HG02870 (cell line): Measurements from ENCODE around the gene RAD23B.
"Not testable (repeated sequence)": the region's sequence is repeated elsewhere in the genome, so short reads cannot be mapped to it uniquely, and the experiment has no call there.

ENCODE experiments used
- ATAC-seq: cut with Tn5 transposase; IDR thresholded peaks from one replicate; pipeline ENCODE4 v1.9.1; 2021; ENCODE audit warnings: mild to moderate bottlenecking, moderate library complexity; ENCODE audit not compliant: unreplicated experiment

RAD23B gene

DNA sequence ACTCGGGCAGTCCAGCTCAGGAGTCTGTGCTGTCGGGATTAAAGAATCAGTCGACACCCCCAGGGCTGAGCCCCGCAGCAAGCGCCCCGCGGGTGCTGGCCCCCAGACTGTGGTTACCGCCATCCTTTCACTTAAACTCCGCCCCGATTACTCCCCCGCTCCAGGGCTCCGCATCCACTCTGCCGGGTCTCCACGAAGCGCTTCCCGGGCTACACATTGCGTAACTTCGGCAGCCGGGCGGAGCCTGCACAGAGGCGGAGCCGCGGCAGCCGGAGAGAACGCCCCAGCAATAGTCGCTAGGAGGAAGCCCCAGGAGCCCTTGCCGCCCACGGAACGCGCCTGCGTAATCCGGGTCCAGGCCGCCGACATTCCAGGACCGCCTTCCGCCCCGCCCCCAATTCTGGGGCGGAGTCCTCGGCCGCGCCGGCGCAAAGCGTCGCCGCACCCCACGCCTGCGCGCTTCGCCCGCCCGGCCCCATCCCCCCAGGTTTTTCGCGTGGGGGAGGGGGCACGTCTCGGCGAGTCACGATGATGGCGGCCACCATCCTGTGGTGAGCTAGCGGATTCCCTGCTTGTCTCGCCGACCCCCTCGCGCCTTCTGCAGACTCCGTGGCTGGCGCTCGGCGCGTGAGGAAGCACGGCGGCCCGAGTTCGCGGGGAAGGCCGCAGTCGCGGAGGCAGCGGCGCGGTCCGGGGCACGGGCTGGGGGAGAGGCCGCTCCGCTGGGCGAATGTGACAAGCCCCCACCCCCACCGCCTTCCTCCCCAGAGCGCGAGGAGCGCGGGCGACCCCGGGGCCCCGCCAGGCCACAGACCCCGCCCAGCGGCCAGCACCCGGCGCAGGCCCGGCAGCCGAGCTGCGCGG is at the start of gene RAD23B:
RAD23B (plus strand) TSS at position 521 of the 864 bp plus-strand sequence. CDS start 351 bp downstream, outside the sequence.
- peak; percentile 89 for ATAC-seq

DNA sequence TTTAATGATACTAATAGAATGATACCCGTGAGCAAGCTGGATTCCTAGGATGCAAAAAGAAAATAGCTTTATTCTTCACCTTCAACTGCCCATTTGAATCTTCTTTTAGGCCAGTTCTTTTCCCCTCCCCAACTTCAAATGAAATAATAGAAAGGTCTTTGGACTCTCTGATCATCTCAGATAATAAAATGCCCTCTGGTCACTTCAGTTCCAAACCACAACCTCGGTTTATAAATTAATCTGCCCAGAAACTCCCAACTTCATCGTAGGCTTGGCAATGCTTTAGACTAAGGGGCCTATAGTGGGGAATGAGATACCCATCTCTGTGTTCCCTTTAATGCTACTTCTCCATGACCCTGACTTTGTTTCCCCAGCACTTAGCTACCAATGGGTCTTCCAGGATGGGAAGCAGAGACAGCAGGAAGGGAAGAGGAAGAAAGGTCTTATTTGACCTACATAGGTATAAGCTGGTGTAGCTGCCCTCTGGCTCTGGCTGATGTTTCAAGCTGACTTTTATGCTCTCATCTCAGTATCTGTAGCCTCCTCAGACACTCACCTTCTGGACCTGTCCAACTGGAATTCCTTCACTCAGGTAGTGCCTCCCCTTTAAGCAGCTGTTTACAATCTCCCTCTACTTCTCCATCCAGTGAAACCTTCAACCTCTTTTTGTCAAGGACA is 47.2 kb upstream of the RAD23B start:
- no peak for ATAC-seq

DNA sequence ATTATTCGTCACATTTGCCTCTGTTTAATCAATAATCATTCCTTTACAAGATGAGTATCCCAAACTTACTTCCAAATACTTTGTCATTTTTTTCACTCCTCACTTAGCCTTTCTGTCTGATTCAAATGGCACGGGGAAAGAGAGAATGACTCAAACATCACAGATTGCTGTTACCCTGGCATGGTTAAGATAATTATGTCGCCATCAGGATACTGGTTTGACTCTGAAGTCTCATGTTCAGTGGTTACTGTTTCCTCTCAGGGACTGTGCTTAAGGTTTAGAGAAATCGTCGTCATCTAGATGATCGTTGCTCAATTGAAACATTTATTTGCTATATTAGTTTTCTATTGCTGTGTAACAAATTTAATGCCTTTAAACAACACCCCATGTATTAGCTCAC is 45.2 kb upstream of the RAD23B start:
- no peak for ATAC-seq

DNA sequence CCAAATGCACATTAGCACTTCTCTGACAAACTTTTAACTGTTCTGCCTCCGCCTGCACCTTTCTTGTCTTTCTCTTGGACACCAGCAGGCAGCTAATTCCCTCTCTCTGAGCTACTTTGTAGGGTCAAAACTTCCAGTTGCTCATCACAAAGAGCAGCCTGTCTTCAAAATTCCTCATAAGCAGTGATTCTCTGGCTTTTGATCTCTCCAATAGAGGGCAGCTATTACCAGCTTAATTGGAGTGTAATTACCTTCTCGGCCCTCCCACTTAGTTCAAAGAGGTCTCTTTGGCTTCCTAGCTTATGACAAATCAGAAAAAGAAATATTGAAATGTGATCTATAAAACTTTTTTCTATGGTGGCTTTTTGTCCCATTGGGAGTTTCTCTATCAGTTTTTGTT is 43.6 kb upstream of the RAD23B start:
- ATAC-seq = no peak

DNA sequence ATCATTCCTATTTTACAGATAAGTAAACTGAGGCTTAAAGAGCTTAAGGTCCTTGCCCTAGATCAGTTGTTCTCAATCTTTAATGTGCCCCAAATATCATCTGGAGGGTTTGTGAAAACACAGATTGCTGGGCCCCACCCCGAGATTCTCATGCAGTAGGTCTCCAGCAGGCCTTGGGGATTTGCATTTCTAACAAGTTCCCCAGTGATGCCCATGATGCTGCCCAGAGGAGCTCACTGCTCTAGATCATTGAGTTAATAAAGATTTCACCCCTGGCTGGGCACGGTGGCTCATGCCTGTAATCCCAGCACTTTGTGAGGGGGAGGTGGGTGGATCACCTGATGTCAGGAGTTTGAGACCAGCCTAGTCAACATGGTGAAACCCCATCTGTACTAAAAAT is 42.8 kb upstream of the RAD23B start:
- ATAC-seq = no peak

DNA sequence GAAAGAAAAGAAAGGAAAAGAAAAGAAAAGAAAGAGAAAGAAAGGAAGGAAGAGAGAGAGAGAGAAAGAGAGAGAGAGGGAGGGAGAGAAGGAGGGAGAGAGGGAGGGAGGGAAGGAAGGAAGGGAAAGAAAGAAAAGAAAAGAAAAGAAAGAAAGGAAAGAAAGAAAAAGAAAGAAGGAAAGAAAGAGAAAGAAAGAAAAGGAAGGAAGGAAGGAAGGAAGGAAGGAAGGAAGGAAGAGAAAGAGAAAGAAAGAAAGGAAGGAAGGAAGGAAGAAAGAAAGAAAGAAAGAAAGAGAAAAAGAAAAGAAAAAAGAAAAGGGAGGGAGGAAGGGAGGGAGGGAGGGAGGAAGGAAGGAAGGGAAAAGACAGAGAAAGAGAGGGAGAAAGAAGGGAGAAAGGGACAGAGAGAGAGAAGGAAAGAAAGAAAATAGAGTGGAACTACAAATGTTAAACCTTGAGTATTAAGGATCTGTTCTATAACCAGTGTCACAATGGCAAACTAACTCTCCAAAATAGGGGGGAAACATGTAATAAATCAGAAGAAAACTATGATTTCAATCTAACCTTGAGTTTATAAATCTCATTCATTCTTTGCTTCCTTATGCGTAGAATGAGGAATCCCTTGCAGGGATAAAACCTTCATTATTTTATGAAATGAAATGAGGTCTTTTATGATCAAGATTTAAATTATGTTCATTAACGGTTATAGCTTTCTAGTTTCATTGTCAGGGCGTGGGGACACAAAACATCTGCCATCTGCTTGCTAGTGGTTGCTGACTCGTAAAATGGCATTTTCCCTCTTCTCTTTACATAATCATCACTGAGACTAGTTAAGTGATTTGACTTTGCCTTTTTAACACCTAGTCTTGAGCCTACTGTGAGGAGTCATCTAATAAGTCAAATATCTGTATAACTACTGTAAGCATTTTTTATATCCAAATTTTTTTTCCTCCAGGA is 40.7 kb upstream of the RAD23B start:
- no peak for ATAC-seq

DNA sequence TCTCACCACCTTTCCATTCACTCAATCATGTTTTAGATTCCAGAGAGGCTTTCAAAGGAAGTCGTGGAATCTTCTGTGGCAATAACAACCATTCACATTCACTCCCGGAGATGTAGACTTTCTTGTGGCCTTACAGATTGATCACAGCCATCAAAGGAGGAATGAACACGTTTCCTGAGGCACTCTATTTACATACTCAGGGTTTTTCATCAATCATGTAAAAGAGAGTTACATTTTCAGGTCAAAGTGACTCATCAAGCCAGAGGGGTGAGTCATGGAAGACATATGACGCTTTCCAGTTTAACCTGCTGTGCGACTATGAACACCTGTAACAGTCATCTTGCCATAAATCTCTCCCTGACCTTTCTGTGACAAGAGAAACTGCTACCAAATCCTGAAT is 39.3 kb upstream of the RAD23B start:
- peak; percentile 78 for ATAC-seq

DNA sequence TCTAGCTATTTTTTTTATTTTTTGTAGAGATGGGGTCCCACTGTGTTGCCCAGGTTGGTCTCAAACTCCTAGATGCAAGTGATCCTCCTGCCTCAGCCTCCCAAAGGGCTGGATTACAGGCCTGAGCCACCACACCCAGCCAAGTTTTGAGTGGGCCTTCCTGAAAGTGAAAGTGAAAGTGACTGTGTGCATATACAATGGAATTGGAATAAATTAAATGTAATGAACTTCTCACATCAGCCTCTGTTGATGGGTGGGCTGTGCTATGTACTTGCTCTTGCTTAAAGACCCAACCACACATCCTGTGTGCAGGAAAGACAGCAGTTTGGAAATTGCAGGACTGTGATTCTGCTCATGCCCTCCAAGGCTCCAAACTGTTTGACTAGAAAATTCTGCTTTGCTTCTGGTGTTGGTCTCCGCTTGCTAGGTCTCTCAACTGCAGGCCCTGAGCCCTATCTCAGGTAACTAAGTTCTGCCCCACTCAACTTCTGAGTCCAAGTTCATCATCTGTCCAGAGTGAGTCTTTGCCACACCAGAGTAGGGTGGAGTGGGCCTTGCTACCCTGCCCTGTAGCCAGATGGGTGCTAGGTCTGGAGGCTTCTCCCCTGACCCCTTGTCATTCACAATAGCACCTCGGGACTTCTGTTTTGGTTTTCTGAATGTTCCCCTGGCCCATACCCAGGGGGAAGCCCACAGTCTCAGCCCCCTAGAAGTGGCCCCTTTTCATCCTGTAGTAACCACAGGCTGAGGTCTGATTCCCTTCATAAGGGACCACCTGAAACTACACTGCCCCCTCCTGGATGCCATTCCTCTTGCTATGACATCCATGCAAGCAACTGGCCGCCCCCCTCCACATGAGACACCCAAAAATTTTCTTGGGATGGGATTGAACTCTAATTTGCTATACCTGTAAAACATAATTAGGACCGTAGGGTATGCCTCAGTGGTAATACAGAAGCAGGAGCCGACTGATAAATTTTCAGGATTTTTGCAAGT is 36.5 kb upstream of the RAD23B start:
- ATAC-seq = no peak

DNA sequence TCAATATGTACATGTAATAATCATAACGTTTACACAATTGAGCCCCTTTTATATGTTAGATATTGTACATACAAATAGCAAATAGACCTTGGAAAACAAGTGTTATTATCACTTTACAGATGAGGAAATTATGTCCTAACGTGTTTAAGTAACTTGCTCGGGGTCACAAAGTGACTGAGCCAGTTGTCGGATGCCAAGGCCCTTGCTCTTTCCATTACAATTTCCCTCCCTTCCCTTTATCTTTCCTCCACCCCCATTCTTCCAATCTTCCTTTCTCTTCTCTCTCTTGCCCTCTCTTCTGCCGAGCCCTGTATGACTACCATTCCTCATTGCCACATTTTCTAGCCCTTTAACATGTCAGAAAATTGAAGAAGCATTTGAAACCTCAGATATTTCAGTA is 34.4 kb upstream of the RAD23B start:
- ATAC-seq = no peak

DNA sequence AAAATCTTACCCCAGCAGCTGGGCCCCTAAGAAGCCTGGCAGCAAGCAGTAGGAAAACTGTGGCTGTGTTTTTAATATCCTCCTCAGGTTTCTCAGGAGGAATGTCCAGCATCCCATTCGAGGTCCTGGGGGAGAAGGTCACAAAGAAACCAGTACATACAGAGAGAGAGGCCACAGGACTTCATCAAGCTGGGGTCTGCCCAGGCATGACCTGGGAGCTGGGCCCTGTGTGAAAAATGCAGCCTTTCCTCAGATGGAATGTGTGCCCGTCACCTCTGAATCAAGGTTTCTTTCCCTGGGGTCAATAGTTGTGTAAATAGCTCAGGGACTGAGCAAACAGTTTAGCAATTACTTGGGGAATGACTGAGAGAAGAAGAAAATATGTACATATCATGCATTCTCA is 33.9 kb upstream of the RAD23B start:
- no peak for ATAC-seq

DNA sequence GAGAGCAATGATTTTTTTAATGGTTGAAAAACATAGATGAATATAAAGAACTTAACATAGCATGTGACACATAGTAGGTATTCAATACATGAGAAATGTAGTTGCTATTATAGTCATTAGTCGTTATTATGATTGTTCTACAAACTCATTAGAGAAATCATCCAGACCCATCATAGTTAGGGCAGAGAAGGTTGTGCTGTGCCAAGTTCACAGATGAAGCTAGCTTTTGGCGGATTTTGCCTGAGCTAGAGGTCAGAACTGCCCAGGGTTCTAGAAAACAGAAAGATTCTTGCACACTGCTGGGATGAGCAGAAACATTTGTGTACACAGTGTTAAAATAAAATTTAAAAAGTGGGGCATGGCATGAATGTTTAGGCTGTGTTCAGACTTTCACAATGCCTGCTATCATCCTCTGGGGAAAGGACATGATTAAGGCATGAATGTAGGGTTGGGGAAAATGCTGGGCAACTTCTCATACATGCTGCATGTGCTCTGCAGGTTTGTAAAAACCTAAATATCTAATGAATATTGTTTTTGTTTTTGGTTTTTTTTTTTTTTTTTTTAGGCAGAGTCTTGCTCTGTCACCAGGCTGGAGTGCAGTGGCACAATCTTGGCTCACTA is 33.3 kb upstream of the RAD23B start:
- no peak for ATAC-seq

DNA sequence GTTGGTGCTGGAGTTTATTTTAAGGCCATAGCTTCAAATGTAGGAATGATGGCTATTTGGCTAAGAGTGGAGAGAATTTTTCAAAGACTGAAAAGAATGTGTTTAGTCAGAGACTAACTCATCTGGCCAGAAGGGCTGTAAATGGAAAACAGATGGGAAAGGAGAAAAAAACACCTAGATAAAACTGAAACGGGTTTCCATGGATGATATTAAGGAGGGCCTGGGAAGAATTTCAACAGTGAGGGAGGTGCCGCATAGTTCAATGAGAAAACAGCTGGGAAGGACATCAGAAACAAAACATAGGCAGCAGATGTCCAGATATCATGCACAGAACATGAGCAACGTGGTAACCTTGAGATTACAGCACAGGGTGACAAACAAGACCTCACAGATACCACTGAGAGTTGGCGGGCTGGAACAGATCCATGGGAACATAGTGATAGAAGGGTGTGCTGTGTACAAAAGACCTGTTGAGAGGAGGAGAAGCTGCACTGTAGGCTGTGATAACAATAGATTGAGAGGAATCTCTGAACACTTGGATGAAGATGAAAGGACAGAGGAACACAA is 31.2 kb upstream of the RAD23B start:
- no peak for ATAC-seq

DNA sequence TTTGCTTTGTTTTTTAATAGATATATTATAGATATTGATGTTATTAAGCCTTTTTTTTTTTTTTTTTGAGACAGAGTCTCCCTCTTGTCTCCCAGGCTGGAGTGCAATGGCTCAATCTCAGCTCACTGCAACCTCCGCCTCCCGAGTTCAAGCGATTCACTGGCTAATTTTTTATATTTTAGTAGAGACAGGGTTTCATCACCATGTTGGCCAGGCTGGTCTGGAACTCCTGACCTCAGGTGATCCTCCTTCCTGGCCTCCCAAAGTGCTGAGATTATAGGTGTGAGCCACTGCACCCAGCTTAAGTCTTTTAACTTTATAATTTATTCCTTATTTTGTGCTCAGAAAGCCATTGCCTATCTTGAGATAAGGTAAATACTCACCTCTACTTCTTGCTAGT is 24.2 kb upstream of the RAD23B start:
- ATAC-seq = no peak

DNA sequence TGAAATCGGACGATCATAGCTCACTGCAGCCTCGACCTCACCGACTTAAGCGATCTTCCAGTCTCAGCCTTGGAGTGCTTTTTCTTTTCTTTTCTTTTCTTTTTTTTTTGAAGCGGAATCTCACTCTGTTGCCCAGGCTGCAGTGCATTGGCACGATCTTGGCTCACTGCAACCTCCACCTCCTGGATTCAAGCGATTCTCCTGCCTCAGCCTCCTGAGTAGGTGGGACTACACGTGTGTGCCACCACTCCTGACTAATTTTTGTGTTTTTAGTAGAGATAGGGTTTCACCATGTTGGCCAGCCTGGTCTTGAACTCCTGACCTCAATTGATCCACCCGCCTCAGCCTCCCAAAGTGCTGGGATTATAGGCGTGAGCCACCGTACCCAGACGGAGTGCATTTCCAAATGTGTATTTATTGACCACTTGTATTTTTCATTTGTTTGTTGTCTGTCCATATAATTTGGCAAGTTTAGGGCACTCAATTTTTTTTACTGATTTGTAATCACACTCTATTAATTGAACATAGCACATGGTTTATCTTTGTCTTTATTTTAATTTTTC is 23.2 kb upstream of the RAD23B start:
- ATAC-seq = not testable (repeated sequence)

DNA sequence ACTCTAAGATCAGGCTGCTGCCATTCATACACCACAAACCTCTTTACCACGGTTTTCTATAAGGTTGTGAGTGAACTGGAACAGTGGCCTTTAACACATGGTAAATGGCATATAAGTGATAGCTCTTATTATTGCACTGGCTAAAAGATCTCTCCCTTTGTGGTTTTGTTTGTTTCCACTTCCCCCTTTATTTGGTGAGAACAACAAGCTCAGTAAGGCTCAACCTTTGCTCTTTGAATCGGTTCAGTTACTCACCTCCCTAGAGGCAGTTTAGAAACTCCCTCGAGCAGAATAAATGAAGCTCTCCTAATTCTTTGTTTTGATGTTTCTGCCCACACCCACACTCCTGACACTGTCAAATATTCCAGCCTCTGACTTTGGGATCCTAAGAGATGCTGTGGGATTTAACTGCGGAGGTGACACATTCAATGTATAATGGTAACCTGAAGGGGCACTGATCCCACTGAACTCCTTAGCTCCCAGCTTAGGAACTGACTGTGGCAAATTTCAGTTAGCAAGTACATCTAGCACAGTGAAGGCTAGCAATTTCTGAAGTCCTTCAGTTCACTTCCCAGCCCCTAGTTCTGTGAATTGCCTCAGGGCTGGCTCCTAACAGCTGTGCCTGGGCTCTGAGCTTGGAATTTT is 22.5 kb upstream of the RAD23B start:
- ATAC-seq = peak; percentile 99

DNA sequence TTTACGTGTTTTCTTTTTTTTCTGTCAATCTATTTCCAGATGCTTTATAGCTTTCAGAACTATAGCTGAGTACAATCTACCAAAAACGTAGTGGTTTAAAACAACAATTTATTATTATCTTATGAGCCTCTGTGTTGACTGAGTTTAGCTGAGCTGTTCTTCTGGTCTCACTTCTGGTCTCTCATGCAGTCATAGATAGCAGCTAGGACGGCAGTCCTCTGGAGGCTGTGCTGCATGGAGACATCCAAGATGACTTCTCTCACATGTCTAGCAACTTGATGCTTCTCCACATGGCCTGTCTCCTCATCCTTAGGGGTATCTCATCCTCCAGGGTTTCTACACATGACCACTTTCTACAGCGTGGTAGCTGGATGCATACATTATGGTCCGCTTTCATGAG is 22.0 kb upstream of the RAD23B start:
- ATAC-seq = peak; percentile 26

DNA sequence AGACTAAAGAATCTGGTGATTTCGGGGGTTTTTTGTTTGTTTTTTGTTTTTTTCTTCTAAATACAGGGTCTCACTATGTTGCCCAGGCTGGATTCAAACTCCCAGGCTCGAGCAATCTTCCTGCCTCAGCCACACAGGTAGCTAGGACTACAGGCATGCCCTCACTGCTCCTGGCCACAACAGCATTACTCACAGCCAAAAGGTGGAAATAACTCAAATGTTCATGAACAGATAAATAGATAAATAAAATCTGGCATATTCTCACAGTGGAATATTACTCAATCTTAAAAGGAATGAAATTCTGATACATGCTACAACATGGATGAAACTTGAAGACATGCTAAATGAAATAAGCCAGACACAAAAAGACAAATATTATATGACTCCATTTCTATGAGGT is 19.8 kb upstream of the RAD23B start:
- ATAC-seq = no peak

DNA sequence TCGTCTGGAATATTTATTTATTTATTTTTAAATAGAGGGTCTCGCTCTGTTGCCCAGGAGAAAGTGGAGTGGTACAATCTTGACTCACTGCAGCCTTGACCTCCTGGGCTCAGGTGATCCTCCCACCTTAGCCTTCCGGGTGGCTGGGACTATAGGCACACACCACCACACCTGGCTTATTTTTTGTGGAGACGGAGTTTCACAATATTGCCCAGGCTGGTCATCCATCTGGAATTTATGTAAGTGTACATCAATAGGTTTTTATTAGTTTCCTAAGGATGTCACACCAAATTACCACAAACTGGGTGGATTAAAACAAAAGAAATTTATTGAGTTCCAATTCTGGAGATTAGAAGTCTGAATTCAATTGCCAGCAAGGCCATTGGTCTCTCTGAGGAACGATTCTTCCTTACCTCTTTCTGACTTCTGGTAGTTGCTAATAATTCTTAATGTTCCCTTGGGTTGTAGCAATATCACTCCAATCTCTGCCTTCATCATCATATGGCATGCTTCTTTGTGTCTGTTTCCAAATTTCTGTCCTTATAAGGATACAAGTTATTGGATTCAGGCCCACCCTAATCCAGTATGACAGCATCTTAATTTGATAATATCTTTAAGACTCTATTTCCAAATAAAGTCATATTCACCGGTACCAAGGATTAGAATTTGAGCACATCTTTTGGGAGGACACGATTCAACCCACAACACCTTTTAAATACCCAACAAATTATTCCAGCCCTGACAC is 16.3 kb upstream of the RAD23B start:
- no peak for ATAC-seq
